Peyer's patch (tissue), 4 donors: ENCODE measurements around the gene GABBR2. TPM values are rescaled to one million over a fixed set of nuclear protein-coding genes. Genes with fewer than 3 reads are reported as not detected.

Experiments
- DNase-seq, 3 donors: peaks; one replicate each; pipeline ENCODE4 v3.0.0-alpha.2; 2017 to 2019
- H3K27ac ChIP-seq, 4 donors: fragments of 200-600 bp; sonication (generic); one replicate each; pipeline ENCODE4 v1.5.1; 2016 to 2019
- H3K27me3 ChIP-seq, 2 donors: fragments of 200-600 bp; sonication (generic); one replicate each; pipeline ENCODE4 v1.5.1; 2019
- H3K36me3 ChIP-seq, 3 donors: fragments of 200-600 bp; sonication (generic); one replicate each; pipeline ENCODE4 v1.5.1; 2016 to 2019
- H3K4me1 ChIP-seq, 4 donors: fragments of 200-600 bp; sonication (generic); one replicate each; pipeline ENCODE4 v1.5.1; 2016 to 2019
- H3K4me3 ChIP-seq, 4 donors: fragments of 200-600 bp; sonication (generic); 1 replicate in 3 of 4; 2 replicates in 1 of 4; pipeline ENCODE4 v1.5.1; 2016 to 2019; ENCODE audit warnings: mild to moderate bottlenecking in 1 of 4
- H3K9me3 ChIP-seq, 4 donors: fragments of 200-600 bp; sonication (generic); one replicate each; pipeline ENCODE4 v1.5.1; 2016 to 2019; ENCODE audit warnings: mild to moderate bottlenecking in 1 of 4
- CTCF ChIP-seq, 6 experiments: fragments of 450-650 bp in 4 of 6; fragments of 200-600 bp in 2 of 6; sonication (generic) in 1 of 6; IDR thresholded peaks; one replicate each; pipeline ENCODE4 v1.5.1; 2017 to 2019; ENCODE audit warnings: antibody characterized with exemption in 6 of 6, mild to moderate bottlenecking in 3 of 6, moderate library complexity in 1 of 6
- POLR2A ChIP-seq, 2 donors: fragments of 450-650 bp; IDR thresholded peaks; one replicate each; pipeline ENCODE4 v1.5.1; 2017; ENCODE audit warnings: antibody characterized with exemption in 2 of 2, mild to moderate bottlenecking in 2 of 2, moderate library complexity in 2 of 2
- total RNA-seq, 4 donors: library from RNA; depleted of rRNA; stranded (reverse); fragments of >200 nt; gene quantifications; one replicate each; pipeline ENCODE4 v1.1.0, GENCODE V29; 2016

The GABBR2 gene
- total RNA-seq, 4 donors from 2014 or later: not detected

DNA sequence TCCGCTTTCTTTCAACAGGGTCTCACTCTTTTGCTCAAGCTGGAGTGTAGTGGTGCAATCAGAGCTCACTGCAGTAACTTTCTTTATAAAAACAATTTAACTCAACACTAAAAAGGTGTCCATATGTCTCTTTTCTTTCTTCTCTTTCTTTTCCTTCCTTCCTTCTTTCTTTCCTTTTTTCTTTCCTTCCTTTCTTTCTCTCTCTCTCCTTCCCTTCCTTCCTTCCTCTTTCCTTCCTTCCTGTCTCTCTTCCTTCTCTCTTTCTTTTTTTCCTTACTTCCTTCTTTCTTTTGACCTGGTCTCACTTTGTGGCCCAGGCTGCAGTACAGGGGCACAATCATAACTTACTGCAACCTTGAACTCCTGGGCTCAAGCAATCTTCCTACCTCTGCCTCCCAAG lies 427.5 kb downstream of the GABBR2 start:
- no peaks in the 10 kb centered on the region for H3K27me3 ChIP-seq
- no peak overlapping the region for H3K4me3 ChIP-seq

DNA sequence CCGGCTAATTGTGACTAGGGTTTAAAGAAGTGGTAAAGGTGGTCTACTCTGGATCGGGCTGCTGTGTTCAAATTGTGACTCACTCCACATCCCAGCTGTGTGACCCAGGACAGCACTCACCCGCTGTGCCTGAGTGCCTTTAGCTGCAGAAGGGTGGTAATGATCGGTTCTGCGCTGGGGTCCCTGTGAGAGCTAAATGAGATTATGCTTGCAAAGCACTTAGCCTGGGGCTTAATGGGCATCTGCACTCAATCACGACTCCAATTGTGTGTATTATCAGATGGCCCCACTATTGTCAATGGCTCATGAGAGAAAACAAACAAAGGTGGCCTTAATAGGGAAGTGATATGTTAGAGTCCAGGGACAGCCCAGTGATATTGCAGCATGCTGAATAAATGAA lies 428.2 kb downstream of the GABBR2 start:
- H3K27ac ChIP-seq: no peak overlapping the region
- no peak for TF ChIP-seq POLR2A (IDR thresholded peaks at IDR 0.05)
- no peak for TF ChIP-seq CTCF (IDR thresholded peaks at IDR 0.05)
- no peak for DNase-seq
- H3K36me3 ChIP-seq: no peaks in the 10 kb centered on the region
- H3K9me3 ChIP-seq: no peaks in the 10 kb centered on the region
- no peaks in the 10 kb centered on the region for H3K27me3 ChIP-seq
- no peak overlapping the region for H3K4me3 ChIP-seq
- H3K4me1 ChIP-seq: no peaks in the 10 kb centered on the region

More for the DNA sequence above, 427.5 kb downstream of the GABBR2 start:
- no peak for TF ChIP-seq CTCF (IDR thresholded peaks at IDR 0.05)
- no peak for TF ChIP-seq POLR2A (IDR thresholded peaks at IDR 0.05)
- DNase-seq: no peak
- H3K9me3 ChIP-seq: no peaks in the 10 kb centered on the region
- H3K36me3 ChIP-seq: no peaks in the 10 kb centered on the region
- no peak overlapping the region for H3K27ac ChIP-seq
- no peaks in the 10 kb centered on the region for H3K4me1 ChIP-seq

- Histone ChIP-seq H3K27ac (no peak overlapping the region), H3K4me1 (no peaks in the 10 kb centered on the region), H3K4me3 (no peak overlapping the region), H3K9me3 (no peaks in the 10 kb centered on the region), H3K27me3 (no peaks in the 10 kb centered on the region), H3K36me3 (no peaks in the 10 kb centered on the region)
- no peak for DNase-seq
- no peak for TF ChIP-seq CTCF (IDR thresholded peaks at IDR 0.05)
- TF ChIP-seq POLR2A (IDR thresholded peaks at IDR 0.05): no peak
Observed at GRCh38 chr9:98280162-98280561, 428.6 kb downstream of the GABBR2 start.

GRCh38 chr9:98276907-98277469 lies 431.7 kb downstream of the GABBR2 start:
- no peak for DNase-seq
- no peaks in the 10 kb centered on the region for H3K36me3 ChIP-seq
- H3K4me3 ChIP-seq: no peak overlapping the region
- H3K27ac ChIP-seq: no peak overlapping the region
- no peaks in the 10 kb centered on the region for H3K27me3 ChIP-seq
- H3K4me1 ChIP-seq: no peaks in the 10 kb centered on the region
- H3K9me3 ChIP-seq: no peaks in the 10 kb centered on the region
- TF ChIP-seq POLR2A (IDR thresholded peaks at IDR 0.05) (no peak), CTCF (IDR thresholded peaks at IDR 0.05) (no peak)

DNA sequence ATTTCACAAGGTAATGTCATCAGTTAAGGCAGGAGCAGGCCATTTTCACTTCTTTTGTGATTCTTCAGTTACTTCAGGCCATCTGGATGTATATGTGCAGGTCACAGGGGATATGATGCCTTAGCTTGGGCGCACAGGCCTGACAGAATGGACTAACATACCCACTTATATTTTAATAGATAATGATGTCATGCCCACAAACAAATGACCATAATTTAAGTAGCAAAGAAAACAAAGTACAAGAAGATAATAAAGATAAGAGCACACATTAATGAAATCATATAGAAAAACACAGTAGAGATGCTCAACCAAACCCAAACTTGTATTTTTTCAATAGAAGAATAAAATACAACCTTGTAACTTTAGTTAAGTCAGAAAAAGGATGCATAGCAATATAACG lies 433.6 kb downstream of the GABBR2 start:
- no peaks in the 10 kb centered on the region for H3K4me1 ChIP-seq
- TF ChIP-seq CTCF (IDR thresholded peaks at IDR 0.05): no peak
- H3K36me3 ChIP-seq: no peaks in the 10 kb centered on the region
- H3K27ac ChIP-seq: no peak overlapping the region
- no peaks in the 10 kb centered on the region for H3K27me3 ChIP-seq
- no peak for DNase-seq
- no peak overlapping the region for H3K4me3 ChIP-seq
- H3K9me3 ChIP-seq: no peaks in the 10 kb centered on the region

DNA sequence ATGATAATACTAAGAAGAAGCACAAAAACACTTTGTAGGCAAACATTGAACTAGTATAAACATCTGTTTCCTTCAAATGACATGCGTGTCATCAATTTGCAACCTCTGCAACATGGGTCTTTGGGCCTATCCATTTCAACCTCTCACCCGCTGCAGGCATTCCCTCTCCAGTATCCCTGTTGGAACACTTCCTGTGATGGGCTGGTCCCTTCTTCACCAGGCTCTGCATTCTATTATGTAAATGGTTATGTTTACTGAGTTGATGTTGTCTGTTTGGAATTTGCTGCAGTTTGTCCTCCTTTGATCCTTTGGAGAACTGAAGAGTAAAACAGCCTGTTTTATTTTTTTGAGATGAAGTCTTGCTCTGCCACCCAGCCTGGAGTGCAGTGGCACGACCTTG lies 436.7 kb downstream of the GABBR2 start:
- Histone ChIP-seq H3K36me3 (no peaks in the 10 kb centered on the region), H3K9me3 (no peaks in the 10 kb centered on the region), H3K4me3 (no peak overlapping the region), H3K27ac (no peak overlapping the region), H3K27me3 (no peaks in the 10 kb centered on the region), H3K4me1 (no peaks in the 10 kb centered on the region)
- no peak for DNase-seq
- TF ChIP-seq CTCF (IDR thresholded peaks at IDR 0.05): no peak
- TF ChIP-seq POLR2A (IDR thresholded peaks at IDR 0.05): no peak
